ENCODE results near the gene CCL25. TPM values are rescaled to one million over a fixed set of nuclear protein-coding genes. Genes with fewer than 3 reads are reported as not detected.

Gene CCL25
- total RNA-seq, 1 donor, result not detected

GRCh38 chr19:8108560-8109445 is 56.2 kb downstream of the CCL25 start:
- Histone ChIP-seq H3K4me1 (ENCODE audit: insufficient read depth, low read length) (no peaks in the 10 kb centered on the region), H3K27me3 (ENCODE audit: insufficient read depth, low read length) (no peaks in the 10 kb centered on the region), H3K4me2 (ENCODE audit: insufficient read depth, low read length) (no peak overlapping the region)

DNA sequence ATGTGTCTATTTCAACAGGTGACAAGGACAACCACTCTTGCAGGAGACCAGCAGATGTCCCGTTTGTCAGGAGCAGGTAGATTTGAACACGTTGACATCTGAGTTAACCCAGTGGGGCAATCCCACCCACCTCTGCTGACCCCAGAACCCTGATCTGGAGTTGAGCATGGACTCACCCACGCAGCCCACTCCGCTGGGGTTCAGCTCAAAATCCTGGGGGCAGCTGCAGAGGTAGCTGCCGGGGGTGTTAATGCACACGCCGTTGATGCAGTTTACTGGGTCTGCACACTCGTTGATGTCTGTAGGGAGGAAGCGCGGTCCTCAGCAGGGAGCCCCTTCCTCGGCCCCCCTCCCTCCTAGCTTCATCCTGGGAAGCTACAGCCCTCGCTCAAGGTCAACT is 56.9 kb downstream of the CCL25 start:
- no peak for TF ChIP-seq CTCF (IDR thresholded peaks at IDR 0.05; ENCODE audit: extremely low read depth, low read depth, low read length)
- Histone ChIP-seq H3K4me1 (ENCODE audit: insufficient read depth, low read length) (no peaks in the 10 kb centered on the region), H3K36me3 (ENCODE audit: insufficient read depth, low read length) (no peaks in the 10 kb centered on the region), H3K27ac (ENCODE audit: low read depth, low read length) (no peak overlapping the region), H3K79me2 (ENCODE audit: insufficient read depth, low read length) (no peaks in the 10 kb centered on the region), H2AFZ (ENCODE audit: low read length) (no peak overlapping the region), H3K9me3 (ENCODE audit: low read depth, low read length) (no peaks in the 10 kb centered on the region), H3K4me2 (ENCODE audit: insufficient read depth, low read length) (no peak overlapping the region), H3K4me3 (ENCODE audit: insufficient read depth, low read length) (no peak overlapping the region), H4K20me1 (ENCODE audit: insufficient read depth, low read length) (no peaks in the 10 kb centered on the region), H3K27me3 (ENCODE audit: insufficient read depth, low read length) (no peaks in the 10 kb centered on the region)
- peak; percentile 46 for DNase-seq (ENCODE audit: insufficient read length, low spot score, missing footprints)

More at GRCh38 chr19:8108560-8109445, 56.2 kb downstream of the CCL25 start:
- H3K79me2 ChIP-seq (ENCODE audit: insufficient read depth, low read length), result no peaks in the 10 kb centered on the region
- TF ChIP-seq CTCF (IDR thresholded peaks at IDR 0.05; ENCODE audit: extremely low read depth, low read depth, low read length), result no peak
- H3K27ac ChIP-seq (ENCODE audit: low read depth, low read length), result no peak overlapping the region
- no peak overlapping the region for H3K4me3 ChIP-seq (ENCODE audit: insufficient read depth, low read length)
- H4K20me1 ChIP-seq (ENCODE audit: insufficient read depth, low read length), result no peaks in the 10 kb centered on the region
- no peaks in the 10 kb centered on the region for H3K9me3 ChIP-seq (ENCODE audit: low read depth, low read length)
- peak; percentile 86 for DNase-seq (ENCODE audit: insufficient read length, low spot score, missing footprints)
- H3K36me3 ChIP-seq (ENCODE audit: insufficient read depth, low read length), result no peaks in the 10 kb centered on the region
- H2AFZ ChIP-seq (ENCODE audit: low read length), result no peak overlapping the region

DNA sequence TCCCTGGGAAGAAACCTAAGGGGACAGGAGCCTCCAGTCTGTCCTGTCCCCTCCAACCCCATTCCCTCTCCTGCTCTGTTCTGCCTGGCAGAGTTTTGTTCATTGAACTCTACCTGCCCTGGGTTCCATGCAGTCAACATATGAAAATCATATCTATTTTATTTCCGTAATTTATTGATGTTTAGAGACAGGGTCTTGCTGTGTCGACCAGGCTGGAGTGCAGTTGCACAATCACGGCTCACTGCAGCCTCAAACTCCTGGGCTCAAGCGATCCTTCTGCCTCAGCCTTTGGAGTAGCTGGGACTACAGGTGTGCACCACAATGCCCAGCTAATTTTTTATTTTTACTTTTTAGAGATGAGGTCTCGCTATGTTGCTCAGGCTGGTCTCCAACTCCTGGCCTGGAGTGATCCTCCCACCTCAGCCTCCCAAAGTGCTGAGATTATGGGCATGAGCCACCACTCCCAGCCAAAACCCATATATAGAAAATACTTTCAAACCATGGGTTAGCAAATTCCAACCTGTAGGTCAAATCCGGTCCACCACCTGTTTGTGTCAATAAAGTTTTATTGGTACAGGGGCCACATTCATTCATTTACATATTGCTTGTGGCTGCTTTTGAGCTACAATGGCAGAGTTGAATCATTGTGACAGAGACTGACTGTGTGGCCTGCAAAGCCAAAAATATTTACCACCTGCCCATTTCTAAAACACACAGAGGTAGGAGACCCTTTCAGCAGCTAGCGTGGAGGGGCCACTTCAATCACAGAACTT is 57.5 kb downstream of the CCL25 start:
- H2AFZ ChIP-seq (ENCODE audit: low read length), result no peak overlapping the region
- no peak overlapping the region for H3K4me3 ChIP-seq (ENCODE audit: insufficient read depth, low read length)
- H4K20me1 ChIP-seq (ENCODE audit: insufficient read depth, low read length), result no peaks in the 10 kb centered on the region
- no peak overlapping the region for H3K27ac ChIP-seq (ENCODE audit: low read depth, low read length)
- H3K9me3 ChIP-seq (ENCODE audit: low read depth, low read length), result no peaks in the 10 kb centered on the region
- TF ChIP-seq CTCF (IDR thresholded peaks at IDR 0.05; ENCODE audit: extremely low read depth, low read depth, low read length), result no peak
- peak; percentile 54 for DNase-seq (ENCODE audit: insufficient read length, low spot score, missing footprints)
- no peaks in the 10 kb centered on the region for H3K27me3 ChIP-seq (ENCODE audit: insufficient read depth, low read length)
- H3K4me2 ChIP-seq (ENCODE audit: insufficient read depth, low read length), result no peak overlapping the region
- H3K4me1 ChIP-seq (ENCODE audit: insufficient read depth, low read length), result no peaks in the 10 kb centered on the region
- no peaks in the 10 kb centered on the region for H3K79me2 ChIP-seq (ENCODE audit: insufficient read depth, low read length)
- no peaks in the 10 kb centered on the region for H3K36me3 ChIP-seq (ENCODE audit: insufficient read depth, low read length)

DNA sequence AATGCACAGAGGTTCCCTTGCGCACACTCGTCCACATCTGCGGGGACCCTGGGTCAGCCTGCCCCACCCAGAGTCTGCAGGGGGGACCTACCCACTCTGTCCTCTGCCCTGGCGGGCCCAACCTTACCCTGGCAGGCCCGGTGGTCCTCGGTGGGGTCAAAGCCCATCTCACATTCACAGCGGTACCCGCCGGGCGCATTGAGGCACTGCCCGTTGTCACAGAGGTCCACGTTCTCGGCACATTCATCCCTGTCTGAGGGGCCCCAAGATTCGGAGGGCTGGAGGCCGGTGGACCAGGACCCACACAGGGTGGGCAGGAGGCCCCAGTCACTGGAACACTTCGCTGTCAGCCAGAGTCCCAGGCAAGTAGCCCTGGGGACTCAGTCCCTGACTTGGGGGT is 58.4 kb downstream of the CCL25 start:
- no peak for TF ChIP-seq CTCF (IDR thresholded peaks at IDR 0.05; ENCODE audit: extremely low read depth, low read depth, low read length)

More for the DNA sequence above, 58.4 kb downstream of the CCL25 start:
- DNase-seq (ENCODE audit: insufficient read length, low spot score, missing footprints), result peak; percentile 25
- no peak overlapping the region for H2AFZ ChIP-seq (ENCODE audit: low read length)
- no peaks in the 10 kb centered on the region for H4K20me1 ChIP-seq (ENCODE audit: insufficient read depth, low read length)
- no peaks in the 10 kb centered on the region for H3K79me2 ChIP-seq (ENCODE audit: insufficient read depth, low read length)
- H3K27me3 ChIP-seq (ENCODE audit: insufficient read depth, low read length), result no peaks in the 10 kb centered on the region
- no peaks in the 10 kb centered on the region for H3K36me3 ChIP-seq (ENCODE audit: insufficient read depth, low read length)
- H3K4me2 ChIP-seq (ENCODE audit: insufficient read depth, low read length), result no peak overlapping the region
- no peak overlapping the region for H3K27ac ChIP-seq (ENCODE audit: low read depth, low read length)
- H3K9me3 ChIP-seq (ENCODE audit: low read depth, low read length), result no peaks in the 10 kb centered on the region
- no peak overlapping the region for H3K4me3 ChIP-seq (ENCODE audit: insufficient read depth, low read length)
- H3K4me1 ChIP-seq (ENCODE audit: insufficient read depth, low read length), result no peaks in the 10 kb centered on the region

All from osteoblast (primary cell).